Endothelial cell of umbilical vein (primary cell): ENCODE measurements around the gene GRM8. TPM values are rescaled to one million over a fixed set of nuclear protein-coding genes. Genes with fewer than 3 reads are reported as not detected.

Experiments used
- BruUV-seq: library from RNA; stranded (reverse); fragments of 400-500 nt; replicated peaks from 2 replicates; lab custom pipeline; 2021; lab: Mats Ljungman, UMichigan
- CTCF ChIA-PET: fragments of 300-600, 350-600 bp; sonication (Branson Sonifier 250); formaldehyde crosslinking; loops from one replicate; lab custom pipeline; 2021; ENCODE audit warnings: antibody characterized with exemption, inconsistent platforms; lab: Charles Lee
- POLR2A ChIA-PET: fragments of 300-600, 350-600 bp; sonication (Branson Sonifier 250); formaldehyde crosslinking; loops from one replicate; lab custom pipeline; 2021; ENCODE audit warnings: antibody characterized with exemption, inconsistent platforms; lab: Charles Lee
- DNase-seq: peaks from one replicate; pipeline ENCODE4 v3.0.0-alpha.2; 2011; ENCODE audit warnings: low read depth, low spot score
- FAIRE-seq: peaks from 2 replicates; lab custom pipeline; 2011; peaks lifted over from hg19 to GRCh38; lab: Jason Lieb, UNC
- H2AFZ ChIP-seq: 2 replicates; pipeline ENCODE4 v1.6.0; 2012; ENCODE audit warnings: low read depth, low read length, control low read depth, inconsistent platforms
- H3K27ac ChIP-seq: 2 replicates; pipeline ENCODE4 v1.5.1; 2011; ENCODE audit warnings: low read depth, mild to moderate bottlenecking, control low read depth, low read length, moderate library complexity; ENCODE audit not compliant: insufficient read depth
- H3K27me3 ChIP-seq, 2 experiments: 2 replicates each; pipeline versions ENCODE4 v1.6.0 to v1.6.1; 2011; ENCODE audit warnings: low read length in 2 of 2, mixed read lengths in 1 of 2; ENCODE audit not compliant: control insufficient read depth in 2 of 2, insufficient read depth in 2 of 2
- H3K36me3 ChIP-seq, 2 experiments: 2 replicates in 1 of 2; 3 replicates in 1 of 2; pipeline ENCODE4 v1.5.1; 2011; ENCODE audit warnings: low read length in 2 of 2, mild to moderate bottlenecking in 1 of 2, moderate library complexity in 1 of 2; ENCODE audit not compliant: control insufficient read depth in 2 of 2, insufficient read depth in 2 of 2; ENCODE audit errors: extremely low read depth in 1 of 2
- H3K4me1 ChIP-seq: 3 replicates; pipeline ENCODE4 v1.5.1; 2011; ENCODE audit warnings: mild to moderate bottlenecking, low read length; ENCODE audit not compliant: control insufficient read depth, insufficient read depth; ENCODE audit errors: extremely low read depth
- H3K4me2 ChIP-seq: 2 replicates; pipeline ENCODE4 v1.6.1; 2011; ENCODE audit warnings: low read length, control low read depth, mixed read lengths; ENCODE audit not compliant: insufficient read depth
- H3K4me3 ChIP-seq, 3 experiments: fragments of 200-600 bp in 1 of 3; sonication (generic), shearing (Covaris generic) in 1 of 3; replicated peaks in 1 of 3; 2 replicates each; pipeline ENCODE4 v1.5.1; 2011 to 2016; ENCODE audit warnings: control low read depth in 3 of 3, low read length in 3 of 3, mild to moderate bottlenecking in 2 of 3, inconsistent platforms in 1 of 3, low read depth in 1 of 3, moderate library complexity in 1 of 3; ENCODE audit not compliant: insufficient read depth in 1 of 3
- H3K79me2 ChIP-seq: 2 replicates; pipeline ENCODE4 v1.6.0; 2012; ENCODE audit warnings: low read length, inconsistent platforms; ENCODE audit not compliant: control insufficient read depth, insufficient read depth
- H3K9ac ChIP-seq: replicated peaks from 2 replicates; pipeline ENCODE3; 2011; ENCODE audit warnings: low read length, control low read depth; ENCODE audit not compliant: insufficient read depth; ENCODE audit errors: extremely low read depth
- H3K9me1 ChIP-seq: replicated peaks from 3 replicates; pipeline ENCODE4 v1.6.0; 2011; ENCODE audit warnings: mild to moderate bottlenecking, low read length; ENCODE audit not compliant: control insufficient read depth, insufficient read depth; ENCODE audit errors: extremely low read depth
- H3K9me3 ChIP-seq: replicated peaks from 2 replicates; pipeline ENCODE4 v1.5.1; 2012; ENCODE audit warnings: low read length, inconsistent platforms; ENCODE audit not compliant: control insufficient read depth, insufficient read depth
- H4K20me1 ChIP-seq: replicated peaks from 2 replicates; pipeline ENCODE3; 2011; ENCODE audit warnings: mild to moderate bottlenecking, low read length; ENCODE audit not compliant: control insufficient read depth, insufficient read depth; ENCODE audit errors: extremely low read depth
- EZH2 ChIP-seq: IDR thresholded peaks from 2 replicates; pipeline ENCODE4 v1.6.1; 2012; ENCODE audit warnings: borderline replicate concordance, low read depth, mild to moderate bottlenecking, moderate library complexity, low read length, inconsistent platforms; ENCODE audit not compliant: severe bottlenecking
- FOS ChIP-seq: IDR thresholded peaks from 2 replicates; pipeline ENCODE4 v1.6.1; 2011; ENCODE audit warnings: mild to moderate bottlenecking, low read length, moderate library complexity, borderline replicate concordance; ENCODE audit not compliant: insufficient read depth
- GATA2 ChIP-seq: IDR thresholded peaks from 2 replicates; pipeline ENCODE4 v1.7.0; 2011; ENCODE audit warnings: low read depth, mild to moderate bottlenecking, moderate library complexity, mixed read lengths, low read length; ENCODE audit not compliant: insufficient read length, insufficient read depth
- JUN ChIP-seq: IDR thresholded peaks from 2 replicates; pipeline ENCODE4 v1.6.1; 2011; ENCODE audit warnings: borderline replicate concordance, low read depth; ENCODE audit not compliant: insufficient read length, insufficient read depth
- MAX ChIP-seq: IDR thresholded peaks from 2 replicates; pipeline ENCODE4 v1.6.1; 2011; ENCODE audit not compliant: insufficient read depth, insufficient read length
- MYC ChIP-seq: IDR thresholded peaks from one replicate; pipeline ENCODE4 v1.6.1; 2011; ENCODE audit warnings: mild to moderate bottlenecking, low read depth, low read length
- POLR2A ChIP-seq: IDR thresholded peaks from 2 replicates; pipeline ENCODE4 v1.6.1; 2012; ENCODE audit warnings: low read depth, mild to moderate bottlenecking, control low read depth, low read length
- POLR2AphosphoS5 ChIP-seq: IDR thresholded peaks from 2 replicates; pipeline ENCODE4 v1.6.1; 2012; ENCODE audit warnings: low read depth, mild to moderate bottlenecking, control low read depth, low read length, moderate library complexity; ENCODE audit not compliant: insufficient read depth
- dilution Hi-C: fragments of 300-500 bp; cut with MboI; formaldehyde crosslinking; loops from one replicate; pipeline ENCODE4 v1.15.0; 2019; ENCODE audit warnings: low sequenced_read_pairs; ENCODE audit not compliant: extremely low pct_ligation_motif_present
- intact Hi-C: fragments of 100-400 bp; cut with micrococcal nuclease; formaldehyde crosslinking; loops from one replicate; pipeline ENCODE4 v1.10.0; 2022
- polyA plus RNA-seq, 4 experiments: library from polyadenylated mRNA; depleted of rRNA in 3 of 4; stranded (reverse) in 3 of 4; unstranded in 1 of 4; fragments of >200 nt; gene quantifications; 2 replicates each; pipeline versions ENCODE4 v1.2.1 to v1.2.3, GENCODE V29; 2011 to 2012; ENCODE audit warnings: missing spikeins in 1 of 4
- total RNA-seq: library from RNA; stranded (reverse); gene quantifications from 2 replicates; pipeline ENCODE4 v1.2.3, GENCODE V29; 2021
- TF ChIP-seq, protein P1 (sequence below), 2 donors: IDR thresholded peaks; 1 replicate in 1 of 2; 2 replicates in 1 of 2; pipeline ENCODE4 v1.5.1; 2011; ENCODE audit warnings: low read length in 2 of 2, mild to moderate bottlenecking in 2 of 2, moderate library complexity in 2 of 2, control low read depth in 1 of 2, inconsistent platforms in 1 of 2, low read depth in 1 of 2; ENCODE audit not compliant: insufficient read depth in 1 of 2; ENCODE audit errors: extremely low read depth in 1 of 2

GRM8 gene
- total and polyA plus RNA-seq, 2 donors (not counting 3 experiments of a cell fraction or from before 2014, with no cell fraction given), result not detected

GRCh38 chr7:126662856-126663255 lies 589.9 kb downstream of the GRM8 start:
- DNase-seq (no peak), FAIRE-seq (no peak)
- Histone ChIP-seq H3K27ac (no peak overlapping the region), H3K27me3 (no peaks in the 10 kb centered on the region), H3K79me2 (no peaks in the 10 kb centered on the region), H2AFZ (no peak overlapping the region), H3K9me3 (no peaks in the 10 kb centered on the region), H3K4me1 (no peaks in the 10 kb centered on the region), H3K4me2 (no peak overlapping the region), H3K4me3 (no peak overlapping the region), H3K9me1 (no peaks in the 10 kb centered on the region), H4K20me1 (no peaks in the 10 kb centered on the region), H3K9ac (no peak overlapping the region), H3K36me3 (no peaks in the 10 kb centered on the region)
- dilution Hi-C loops, result no loop called here
- TF ChIP-seq MAX, result no peak
- no peak for TF ChIP-seq POLR2A
- no peak for TF ChIP-seq MYC
- no peak for TF ChIP-seq EZH2
- TF ChIP-seq POLR2AphosphoS5, result no peak
- TF ChIP-seq FOS, result no peak
- TF ChIP-seq, protein P1, sequence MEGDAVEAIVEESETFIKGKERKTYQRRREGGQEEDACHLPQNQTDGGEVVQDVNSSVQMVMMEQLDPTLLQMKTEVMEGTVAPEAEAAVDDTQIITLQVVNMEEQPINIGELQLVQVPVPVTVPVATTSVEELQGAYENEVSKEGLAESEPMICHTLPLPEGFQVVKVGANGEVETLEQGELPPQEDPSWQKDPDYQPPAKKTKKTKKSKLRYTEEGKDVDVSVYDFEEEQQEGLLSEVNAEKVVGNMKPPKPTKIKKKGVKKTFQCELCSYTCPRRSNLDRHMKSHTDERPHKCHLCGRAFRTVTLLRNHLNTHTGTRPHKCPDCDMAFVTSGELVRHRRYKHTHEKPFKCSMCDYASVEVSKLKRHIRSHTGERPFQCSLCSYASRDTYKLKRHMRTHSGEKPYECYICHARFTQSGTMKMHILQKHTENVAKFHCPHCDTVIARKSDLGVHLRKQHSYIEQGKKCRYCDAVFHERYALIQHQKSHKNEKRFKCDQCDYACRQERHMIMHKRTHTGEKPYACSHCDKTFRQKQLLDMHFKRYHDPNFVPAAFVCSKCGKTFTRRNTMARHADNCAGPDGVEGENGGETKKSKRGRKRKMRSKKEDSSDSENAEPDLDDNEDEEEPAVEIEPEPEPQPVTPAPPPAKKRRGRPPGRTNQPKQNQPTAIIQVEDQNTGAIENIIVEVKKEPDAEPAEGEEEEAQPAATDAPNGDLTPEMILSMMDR (IDR thresholded peaks at IDR 0.05; ENCODE audit: extremely low read depth in 1 of 2, insufficient read depth in 1 of 2, low read depth in 1 of 2, low read length in 2 of 2), result no peak
- no peak for TF ChIP-seq GATA2
- TF ChIP-seq JUN, result no peak
- ChIA-PET POLR2A (no interaction called here), CTCF (no interaction called here)
- BruUV-seq, result no TSS peak
- intact Hi-C loops, result no loop called here
